Liver (tissue), 3 donors: ENCODE results near the gene BOC.

Source experiments
- EGR1 ChIP-seq, 2 donors: IDR thresholded peaks; 2 replicates each; pipeline ENCODE4 v1.6.1; 2016 to 2018; ENCODE audit warnings: antibody characterized with exemption in 2 of 2, low read depth in 2 of 2
- HNF4A ChIP-seq, 2 donors: conservative IDR thresholded peaks; 2 replicates each; pipeline ENCODE4 v1.6.1; 2016; ENCODE audit warnings: antibody characterized with exemption in 2 of 2, mild to moderate bottlenecking in 2 of 2
- SP1 ChIP-seq: IDR thresholded peaks from 2 replicates; pipeline ENCODE4 v1.6.1; 2018; ENCODE audit warnings: antibody characterized with exemption, mild to moderate bottlenecking
- YY1 ChIP-seq: IDR thresholded peaks from 2 replicates; pipeline ENCODE4 v1.6.1; 2016; ENCODE audit warnings: antibody characterized with exemption, mild to moderate bottlenecking
- TF ChIP-seq, protein P1 (sequence below): IDR thresholded peaks from 2 replicates; pipeline ENCODE4 v1.6.1; 2016; ENCODE audit warnings: antibody characterized with exemption
- TF ChIP-seq, protein P2 (sequence below): IDR thresholded peaks from 2 replicates; pipeline ENCODE4 v1.6.1; 2016; ENCODE audit warnings: antibody characterized with exemption
- TF ChIP-seq, protein P3 (sequence below): fragments of 150-350 bp; IDR thresholded peaks from 2 replicates; pipeline ENCODE4 v1.5.1; 2017; ENCODE audit warnings: improper control_type of control experiment, low read depth, low read length; ENCODE audit not compliant: missing input control
- TF ChIP-seq, protein P4 (sequence below): IDR thresholded peaks from 2 replicates; pipeline ENCODE4 v1.6.1; 2016; ENCODE audit warnings: antibody characterized with exemption, mild to moderate bottlenecking
- TF ChIP-seq, protein P5 (sequence below): IDR thresholded peaks from 2 replicates; pipeline ENCODE4 v1.6.1; 2016; ENCODE audit warnings: antibody characterized with exemption
- donor health status: healthy.
- donor health status: healthy.

DNA sequence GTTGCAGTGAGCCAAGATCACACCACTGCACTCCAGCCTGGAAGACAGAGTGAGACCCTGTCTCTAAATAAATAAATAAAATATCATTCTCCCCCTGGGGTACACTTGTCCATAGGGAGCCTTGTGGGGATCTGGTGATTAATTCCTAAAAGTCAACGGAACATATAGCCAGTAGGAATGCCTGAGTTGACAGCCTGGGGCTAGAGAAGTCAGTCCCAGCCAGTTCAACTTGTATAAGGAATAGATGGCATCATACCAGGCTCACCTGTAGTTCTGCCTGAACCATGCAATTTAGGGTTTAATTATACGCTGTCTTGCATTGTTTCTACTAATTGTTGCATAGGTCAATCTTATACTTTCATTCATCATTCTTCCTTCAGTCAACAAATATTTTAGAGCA lies 5.9 kb upstream of the BOC start:
- TF ChIP-seq, protein P1, sequence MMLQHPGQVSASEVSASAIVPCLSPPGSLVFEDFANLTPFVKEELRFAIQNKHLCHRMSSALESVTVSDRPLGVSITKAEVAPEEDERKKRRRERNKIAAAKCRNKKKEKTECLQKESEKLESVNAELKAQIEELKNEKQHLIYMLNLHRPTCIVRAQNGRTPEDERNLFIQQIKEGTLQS, result no peak
- no peak for TF ChIP-seq YY1
- no peak for TF ChIP-seq EGR1 (IDR thresholded peaks at IDR 0.05; ENCODE audit: low read depth in 2 of 2)
- TF ChIP-seq, protein P2, sequence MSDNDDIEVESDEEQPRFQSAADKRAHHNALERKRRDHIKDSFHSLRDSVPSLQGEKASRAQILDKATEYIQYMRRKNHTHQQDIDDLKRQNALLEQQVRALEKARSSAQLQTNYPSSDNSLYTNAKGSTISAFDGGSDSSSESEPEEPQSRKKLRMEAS, result no peak
- TF ChIP-seq, protein P3, sequence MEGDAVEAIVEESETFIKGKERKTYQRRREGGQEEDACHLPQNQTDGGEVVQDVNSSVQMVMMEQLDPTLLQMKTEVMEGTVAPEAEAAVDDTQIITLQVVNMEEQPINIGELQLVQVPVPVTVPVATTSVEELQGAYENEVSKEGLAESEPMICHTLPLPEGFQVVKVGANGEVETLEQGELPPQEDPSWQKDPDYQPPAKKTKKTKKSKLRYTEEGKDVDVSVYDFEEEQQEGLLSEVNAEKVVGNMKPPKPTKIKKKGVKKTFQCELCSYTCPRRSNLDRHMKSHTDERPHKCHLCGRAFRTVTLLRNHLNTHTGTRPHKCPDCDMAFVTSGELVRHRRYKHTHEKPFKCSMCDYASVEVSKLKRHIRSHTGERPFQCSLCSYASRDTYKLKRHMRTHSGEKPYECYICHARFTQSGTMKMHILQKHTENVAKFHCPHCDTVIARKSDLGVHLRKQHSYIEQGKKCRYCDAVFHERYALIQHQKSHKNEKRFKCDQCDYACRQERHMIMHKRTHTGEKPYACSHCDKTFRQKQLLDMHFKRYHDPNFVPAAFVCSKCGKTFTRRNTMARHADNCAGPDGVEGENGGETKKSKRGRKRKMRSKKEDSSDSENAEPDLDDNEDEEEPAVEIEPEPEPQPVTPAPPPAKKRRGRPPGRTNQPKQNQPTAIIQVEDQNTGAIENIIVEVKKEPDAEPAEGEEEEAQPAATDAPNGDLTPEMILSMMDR, result no peak
- TF ChIP-seq, protein P4, sequence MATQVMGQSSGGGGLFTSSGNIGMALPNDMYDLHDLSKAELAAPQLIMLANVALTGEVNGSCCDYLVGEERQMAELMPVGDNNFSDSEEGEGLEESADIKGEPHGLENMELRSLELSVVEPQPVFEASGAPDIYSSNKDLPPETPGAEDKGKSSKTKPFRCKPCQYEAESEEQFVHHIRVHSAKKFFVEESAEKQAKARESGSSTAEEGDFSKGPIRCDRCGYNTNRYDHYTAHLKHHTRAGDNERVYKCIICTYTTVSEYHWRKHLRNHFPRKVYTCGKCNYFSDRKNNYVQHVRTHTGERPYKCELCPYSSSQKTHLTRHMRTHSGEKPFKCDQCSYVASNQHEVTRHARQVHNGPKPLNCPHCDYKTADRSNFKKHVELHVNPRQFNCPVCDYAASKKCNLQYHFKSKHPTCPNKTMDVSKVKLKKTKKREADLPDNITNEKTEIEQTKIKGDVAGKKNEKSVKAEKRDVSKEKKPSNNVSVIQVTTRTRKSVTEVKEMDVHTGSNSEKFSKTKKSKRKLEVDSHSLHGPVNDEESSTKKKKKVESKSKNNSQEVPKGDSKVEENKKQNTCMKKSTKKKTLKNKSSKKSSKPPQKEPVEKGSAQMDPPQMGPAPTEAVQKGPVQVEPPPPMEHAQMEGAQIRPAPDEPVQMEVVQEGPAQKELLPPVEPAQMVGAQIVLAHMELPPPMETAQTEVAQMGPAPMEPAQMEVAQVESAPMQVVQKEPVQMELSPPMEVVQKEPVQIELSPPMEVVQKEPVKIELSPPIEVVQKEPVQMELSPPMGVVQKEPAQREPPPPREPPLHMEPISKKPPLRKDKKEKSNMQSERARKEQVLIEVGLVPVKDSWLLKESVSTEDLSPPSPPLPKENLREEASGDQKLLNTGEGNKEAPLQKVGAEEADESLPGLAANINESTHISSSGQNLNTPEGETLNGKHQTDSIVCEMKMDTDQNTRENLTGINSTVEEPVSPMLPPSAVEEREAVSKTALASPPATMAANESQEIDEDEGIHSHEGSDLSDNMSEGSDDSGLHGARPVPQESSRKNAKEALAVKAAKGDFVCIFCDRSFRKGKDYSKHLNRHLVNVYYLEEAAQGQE, result no peak
- TF ChIP-seq, protein P5, sequence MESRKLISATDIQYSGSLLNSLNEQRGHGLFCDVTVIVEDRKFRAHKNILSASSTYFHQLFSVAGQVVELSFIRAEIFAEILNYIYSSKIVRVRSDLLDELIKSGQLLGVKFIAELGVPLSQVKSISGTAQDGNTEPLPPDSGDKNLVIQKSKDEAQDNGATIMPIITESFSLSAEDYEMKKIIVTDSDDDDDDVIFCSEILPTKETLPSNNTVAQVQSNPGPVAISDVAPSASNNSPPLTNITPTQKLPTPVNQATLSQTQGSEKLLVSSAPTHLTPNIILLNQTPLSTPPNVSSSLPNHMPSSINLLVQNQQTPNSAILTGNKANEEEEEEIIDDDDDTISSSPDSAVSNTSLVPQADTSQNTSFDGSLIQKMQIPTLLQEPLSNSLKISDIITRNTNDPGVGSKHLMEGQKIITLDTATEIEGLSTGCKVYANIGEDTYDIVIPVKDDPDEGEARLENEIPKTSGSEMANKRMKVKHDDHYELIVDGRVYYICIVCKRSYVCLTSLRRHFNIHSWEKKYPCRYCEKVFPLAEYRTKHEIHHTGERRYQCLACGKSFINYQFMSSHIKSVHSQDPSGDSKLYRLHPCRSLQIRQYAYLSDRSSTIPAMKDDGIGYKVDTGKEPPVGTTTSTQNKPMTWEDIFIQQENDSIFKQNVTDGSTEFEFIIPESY, result no peak
- no peak for TF ChIP-seq SP1
- no peak for TF ChIP-seq HNF4A (conservative IDR thresholded peaks at IDR 0.05)
